ENCODE data around the gene TTC24.

Gene TTC24

DNA sequence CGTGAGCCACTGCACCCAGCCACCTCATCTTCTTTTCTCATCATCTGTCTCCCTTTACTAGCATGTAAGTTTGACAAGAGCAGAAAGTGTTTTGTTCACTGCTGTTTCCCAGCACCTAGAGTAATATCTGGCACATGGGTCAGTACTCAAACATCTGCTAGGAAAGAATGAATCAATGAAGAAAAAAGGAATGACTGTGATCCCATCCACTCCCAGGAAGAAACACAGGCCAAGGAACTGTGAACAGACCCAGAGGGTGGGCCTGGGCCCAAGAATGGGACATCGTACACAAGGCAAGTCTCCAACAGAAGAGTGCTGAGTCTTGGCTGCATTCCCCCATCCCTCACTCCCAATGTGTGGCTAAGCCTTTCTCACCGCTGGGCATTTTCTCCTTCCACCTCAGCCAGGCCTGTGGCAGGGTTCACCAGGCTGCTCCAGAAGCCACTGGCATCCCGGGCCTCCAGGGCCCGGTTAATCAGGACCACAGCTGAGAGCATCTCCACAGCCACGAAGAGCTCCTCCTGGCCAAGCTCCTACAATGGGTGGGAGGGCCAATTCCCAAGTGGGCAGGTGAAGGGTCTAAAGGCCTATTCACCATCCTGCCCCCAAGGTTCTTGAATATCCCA, 25.6 kb upstream of the TTC24 start:
- no peak for DNase-seq (ENCODE audit: insufficient read length, low spot score)
- FAIRE-seq = no peak

DNA sequence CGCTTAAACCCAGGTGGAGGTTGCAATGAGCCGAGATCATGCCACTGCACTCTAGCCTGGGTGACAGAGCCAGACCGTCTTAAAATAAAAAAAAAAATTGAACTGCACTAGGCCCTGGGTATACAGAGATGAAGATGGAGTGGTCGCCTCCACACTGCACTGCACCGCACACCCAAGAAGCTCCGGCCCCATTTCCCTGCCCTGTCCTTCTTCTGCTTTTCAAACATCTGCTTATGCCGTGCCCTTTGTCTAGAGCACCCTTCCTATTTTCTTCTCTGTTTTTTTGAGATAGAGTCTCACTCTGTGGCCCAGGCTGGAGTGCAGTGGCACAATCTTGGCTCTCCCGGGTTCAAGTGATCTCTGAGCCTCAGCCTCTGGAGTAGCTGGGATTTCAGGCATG, 24.6 kb upstream of the TTC24 start:
- DNase-seq (ENCODE audit: insufficient read length, low spot score) (no peak), FAIRE-seq (no peak)

DNA sequence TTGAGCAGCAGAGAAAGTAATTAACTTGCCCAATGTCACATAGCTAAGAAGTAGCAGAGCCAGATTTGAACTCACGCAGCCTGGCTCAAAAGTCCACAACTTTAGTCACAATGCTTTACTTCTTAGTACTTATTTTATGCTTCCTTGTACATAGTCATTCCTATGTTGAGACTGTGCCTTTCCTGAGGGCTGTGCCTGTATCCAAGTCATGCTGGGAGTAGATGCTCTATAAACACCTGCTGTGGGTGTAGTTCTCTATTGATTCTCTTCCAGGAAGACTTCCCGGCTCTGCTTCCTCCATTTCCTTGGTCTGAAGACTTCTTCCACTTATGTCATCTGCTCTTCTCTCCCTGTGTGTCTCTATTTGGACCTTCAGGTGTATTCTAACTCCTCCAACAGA, 23.8 kb upstream of the TTC24 start:
- no peak for DNase-seq (ENCODE audit: insufficient read length, low spot score)
- no peak for FAIRE-seq

DNA sequence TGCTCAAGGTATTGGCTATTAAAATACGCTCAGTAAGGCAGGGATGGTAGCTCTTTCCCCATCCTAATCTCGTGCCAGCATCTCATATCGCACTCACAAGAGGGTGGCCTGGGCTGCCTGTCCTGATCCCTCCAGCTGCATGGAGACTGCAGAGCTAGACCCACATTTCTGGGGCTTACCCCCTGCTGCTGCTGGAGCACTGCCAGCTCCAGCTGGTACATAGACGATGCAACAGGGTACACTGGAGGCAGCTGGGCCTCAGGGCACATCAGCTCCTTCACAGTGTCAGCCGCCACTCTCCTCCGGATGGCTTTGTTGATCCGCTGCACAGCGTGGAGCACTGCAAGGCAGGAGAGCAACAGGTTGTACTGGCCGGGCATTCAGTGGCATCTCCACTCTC, 23.2 kb upstream of the TTC24 start:
- DNase-seq (ENCODE audit: insufficient read length, low spot score) (no peak), FAIRE-seq (no peak)

DNA sequence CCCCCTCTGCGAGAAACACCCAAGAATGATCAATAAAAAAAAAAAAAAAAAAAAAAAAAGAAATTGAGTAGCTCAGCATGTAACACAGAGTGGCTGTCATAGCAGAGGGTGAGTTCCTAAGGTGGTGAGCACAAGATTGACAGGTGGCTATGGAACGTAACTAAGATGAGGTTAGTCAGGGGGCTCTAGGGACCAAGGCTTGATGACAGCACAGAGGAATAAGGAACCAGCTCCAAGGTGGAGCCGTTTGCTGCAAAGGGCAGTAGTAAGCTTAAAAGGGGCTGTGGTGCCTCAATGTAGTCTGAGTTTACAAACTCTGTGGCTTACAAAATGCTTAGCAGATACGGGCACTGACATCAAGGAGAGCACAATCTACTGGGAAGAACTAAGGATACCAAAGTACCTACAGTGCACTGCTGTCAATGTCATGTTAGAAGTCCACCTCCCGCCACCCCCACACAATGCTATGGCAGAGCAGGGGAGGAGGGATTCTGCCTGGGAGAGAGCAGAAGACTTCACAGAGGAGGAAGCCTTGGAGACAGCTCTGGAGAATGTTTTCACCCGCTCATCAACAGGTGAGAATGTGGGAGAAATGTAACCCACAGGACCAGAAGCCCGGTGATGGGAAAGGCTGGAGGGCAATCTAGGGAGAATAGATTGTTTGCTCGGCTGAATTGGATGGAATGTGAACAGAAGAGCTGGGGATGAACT, 20.3 kb upstream of the TTC24 start:
- DNase-seq (ENCODE audit: insufficient read length, low spot score) (no peak), FAIRE-seq (no peak)

DNA sequence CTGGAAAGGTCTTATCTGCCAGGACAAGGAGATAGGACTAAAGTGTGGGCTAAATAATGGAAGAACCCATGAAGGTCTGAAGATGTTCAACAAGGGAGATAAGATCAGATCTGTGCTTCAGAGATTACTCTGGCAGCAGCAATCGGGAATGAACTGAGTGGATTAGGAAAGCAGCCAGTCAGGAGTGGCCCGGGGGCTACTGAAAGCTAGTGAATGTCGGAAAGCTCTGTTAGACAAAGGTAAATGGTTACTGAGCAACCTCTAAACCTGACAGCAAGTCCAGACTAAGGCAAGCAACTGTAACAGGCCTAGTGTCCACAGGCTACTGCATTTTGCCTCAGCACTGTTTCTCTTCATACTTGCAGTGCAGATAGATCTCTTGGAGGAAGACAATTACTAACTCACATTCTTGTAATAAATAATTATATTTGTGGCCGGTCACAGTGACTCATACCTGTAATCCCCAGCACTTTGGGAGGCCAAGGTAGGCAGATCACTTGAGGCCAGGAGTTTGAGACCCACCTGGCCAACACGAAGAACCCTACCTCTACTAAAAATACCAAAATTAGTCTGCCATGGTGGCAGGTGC, 19.6 kb upstream of the TTC24 start:
- no peak for DNase-seq (ENCODE audit: insufficient read length, low spot score)
- no peak for FAIRE-seq

- FAIRE-seq (no peak), DNase-seq (ENCODE audit: insufficient read length, low spot score) (no peak)
These were observed 18.8 kb upstream of the TTC24 start for GRCh38 chr1:156560585-156561163.

DNA sequence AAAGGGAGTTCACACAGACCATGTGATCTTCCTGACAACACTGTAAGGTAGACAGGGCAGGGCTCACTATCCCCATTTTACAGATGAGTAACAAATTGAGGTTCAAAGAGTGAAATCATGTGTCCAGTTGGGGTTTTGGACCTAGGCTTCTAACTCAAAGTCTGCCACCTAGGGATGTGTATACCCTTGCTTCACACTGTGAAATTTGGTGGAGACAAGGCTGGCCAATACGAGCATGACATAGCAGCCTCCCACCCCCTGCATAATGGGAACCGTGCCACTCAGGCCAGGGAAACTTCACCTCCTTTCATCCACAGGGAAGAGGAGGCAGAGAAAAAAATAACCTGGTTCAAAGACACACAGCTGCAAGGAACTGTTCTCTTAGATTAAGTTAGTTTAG, 14.0 kb upstream of the TTC24 start:
- DNase-seq (ENCODE audit: insufficient read length, low spot score) (no peak), FAIRE-seq (no peak)

DNA sequence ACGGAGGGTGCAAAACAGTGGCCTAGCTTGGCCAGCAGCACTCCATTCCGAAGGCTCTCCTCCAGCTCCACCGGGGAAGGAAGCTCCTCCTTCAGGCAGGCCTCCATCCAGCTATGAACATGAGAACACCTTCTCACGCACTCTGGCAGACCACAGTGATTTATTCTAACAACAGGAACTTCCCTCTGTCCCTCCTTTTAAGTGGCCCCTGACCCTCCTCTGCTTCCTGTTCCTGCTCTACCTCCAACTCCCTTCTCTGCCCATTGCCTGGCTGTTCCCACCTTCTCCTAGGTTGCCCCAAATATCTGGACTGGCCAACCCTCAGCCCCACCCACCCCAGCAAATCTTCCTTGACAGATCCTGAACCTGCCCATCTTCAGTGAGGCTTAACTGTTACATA, 13.1 kb upstream of the TTC24 start:
- no peak for FAIRE-seq
- no peak for DNase-seq (ENCODE audit: insufficient read length, low spot score)

GRCh38 chr1:156571261-156571852, 8.2 kb upstream of the TTC24 start:
- FAIRE-seq (no peak), DNase-seq (ENCODE audit: insufficient read length, low spot score) (no peak)

DNA sequence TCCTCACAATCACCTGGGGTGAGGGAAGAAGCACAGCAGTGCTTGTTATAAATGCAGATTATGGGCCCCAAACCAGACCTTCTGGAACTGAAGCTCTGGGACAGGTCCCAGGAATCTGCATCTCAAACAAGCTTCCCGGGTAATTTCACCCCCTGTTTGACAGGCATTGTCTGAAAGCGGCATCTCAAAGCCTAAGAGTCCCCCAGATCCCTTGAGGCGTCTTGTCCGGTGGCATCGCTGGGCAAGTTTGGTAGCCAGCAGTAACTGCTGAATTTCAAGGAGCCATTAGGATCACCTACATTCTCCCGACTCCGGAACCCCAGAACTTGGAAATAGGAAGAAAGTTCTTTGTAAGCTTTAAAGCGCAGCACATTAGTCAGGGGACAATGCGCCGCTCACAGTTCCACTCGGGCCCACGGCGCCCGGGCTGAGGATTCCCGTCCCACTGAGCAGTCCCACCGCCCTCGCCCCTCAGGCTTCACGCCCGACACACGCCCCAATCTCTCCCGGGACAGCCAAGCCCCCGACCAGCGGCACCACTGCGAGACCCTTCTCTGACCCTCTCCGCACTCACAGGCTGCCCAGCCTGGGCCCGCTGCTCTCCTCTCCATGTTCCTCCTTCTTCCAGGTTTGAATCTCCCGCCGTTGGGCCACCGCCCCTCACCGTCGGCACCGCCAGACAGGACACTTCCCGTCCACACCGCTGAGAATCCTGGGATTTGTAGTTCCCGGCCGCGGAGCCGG, 7.4 kb upstream of the TTC24 start, which contains the start of gene IQGAP3:
TSS of gene IQGAP3 (minus strand) at position 647 of the 744 bp plus-strand sequence. CDS start at position 611, 36 bp downstream.
- peak; percentile 58 for FAIRE-seq
- DNase-seq (ENCODE audit: insufficient read length, low spot score) = peak; percentile 92

DNA sequence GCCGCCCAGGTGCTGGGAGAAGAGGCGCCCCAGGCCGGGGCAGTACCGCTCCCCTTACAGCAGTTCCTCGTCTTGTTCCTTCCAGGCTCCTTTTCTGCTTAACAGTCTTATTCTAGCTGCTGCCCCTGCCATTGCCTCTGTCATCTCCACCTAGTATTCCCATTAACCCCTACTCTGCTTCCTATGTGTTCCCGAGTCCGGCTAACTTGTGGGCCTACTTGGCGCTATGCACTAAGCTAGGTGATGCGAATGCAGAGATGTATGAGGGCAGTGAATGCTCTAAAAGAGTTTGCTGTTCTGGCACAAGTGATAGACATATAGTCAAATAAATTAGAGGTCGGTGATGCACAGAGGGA, 6.9 kb upstream of the TTC24 start:
- FAIRE-seq (no peak), DNase-seq (ENCODE audit: insufficient read length, low spot score) (no peak)

DNA sequence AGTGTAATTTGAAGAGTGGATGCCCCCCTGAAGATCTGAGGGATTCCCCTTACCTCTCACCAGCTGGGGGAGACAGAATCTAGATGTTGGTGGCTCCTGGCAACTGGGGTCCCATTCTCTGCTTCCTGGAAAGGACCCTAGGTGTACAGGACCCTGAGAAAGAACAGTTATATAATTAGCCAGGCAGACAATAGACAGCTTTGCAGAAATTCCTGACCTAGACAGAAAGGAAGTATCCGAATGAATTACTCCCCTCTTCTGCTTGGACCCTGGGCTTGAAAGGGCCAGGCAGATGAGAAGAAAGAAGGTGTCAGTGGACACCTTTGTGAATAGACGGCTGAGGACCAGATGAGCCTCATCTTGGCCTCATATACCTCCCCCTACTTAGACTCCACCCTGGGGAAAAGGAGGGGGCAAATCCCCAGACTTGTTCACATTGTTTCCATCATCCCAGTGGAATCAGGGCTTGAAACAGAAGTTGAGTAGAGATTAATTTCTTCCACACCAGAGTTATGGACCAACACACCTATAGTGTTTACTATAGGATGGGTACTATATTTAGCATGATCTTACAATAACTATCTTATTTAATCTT, 5.4 kb upstream of the TTC24 start:
- FAIRE-seq (no peak), DNase-seq (ENCODE audit: insufficient read length, low spot score) (no peak)

- DNase-seq (ENCODE audit: insufficient read length, low spot score) (no peak), FAIRE-seq (no peak)
These were observed 2.0 kb upstream of the TTC24 start for GRCh38 chr1:156577550-156577949.

GRCh38 chr1:156578055-156578454, 1.5 kb upstream of the TTC24 start:
- no peak for FAIRE-seq
- DNase-seq (ENCODE audit: insufficient read length, low spot score) = no peak

GRCh38 chr1:156581661-156582387, 2.3 kb downstream of the TTC24 start:
- FAIRE-seq = peak; percentile 26
- peak; percentile 26 for DNase-seq (ENCODE audit: insufficient read length, low spot score)

GRCh38 chr1:156582388-156583017, 3.0 kb downstream of the TTC24 start:
- DNase-seq (ENCODE audit: insufficient read length, low spot score) (peak; percentile 35), FAIRE-seq (no peak)

GRCh38 chr1:156583821-156584622, 4.5 kb downstream of the TTC24 start:
- FAIRE-seq (peak; percentile 81), DNase-seq (ENCODE audit: insufficient read length, low spot score) (peak; percentile 83)

Measured in GM19239 (cell line).